ENCODE results near the gene HAAO. TPM values are rescaled to one million over a fixed set of nuclear protein-coding genes. Genes with fewer than 3 reads are reported as not detected.
A peak's percentile ranks its signal among the peaks of the same experiment; 100 is the strongest.

HAAO gene
- total RNA-seq, 1 experiment from 2014 or later: 6.6 TPM

DNA sequence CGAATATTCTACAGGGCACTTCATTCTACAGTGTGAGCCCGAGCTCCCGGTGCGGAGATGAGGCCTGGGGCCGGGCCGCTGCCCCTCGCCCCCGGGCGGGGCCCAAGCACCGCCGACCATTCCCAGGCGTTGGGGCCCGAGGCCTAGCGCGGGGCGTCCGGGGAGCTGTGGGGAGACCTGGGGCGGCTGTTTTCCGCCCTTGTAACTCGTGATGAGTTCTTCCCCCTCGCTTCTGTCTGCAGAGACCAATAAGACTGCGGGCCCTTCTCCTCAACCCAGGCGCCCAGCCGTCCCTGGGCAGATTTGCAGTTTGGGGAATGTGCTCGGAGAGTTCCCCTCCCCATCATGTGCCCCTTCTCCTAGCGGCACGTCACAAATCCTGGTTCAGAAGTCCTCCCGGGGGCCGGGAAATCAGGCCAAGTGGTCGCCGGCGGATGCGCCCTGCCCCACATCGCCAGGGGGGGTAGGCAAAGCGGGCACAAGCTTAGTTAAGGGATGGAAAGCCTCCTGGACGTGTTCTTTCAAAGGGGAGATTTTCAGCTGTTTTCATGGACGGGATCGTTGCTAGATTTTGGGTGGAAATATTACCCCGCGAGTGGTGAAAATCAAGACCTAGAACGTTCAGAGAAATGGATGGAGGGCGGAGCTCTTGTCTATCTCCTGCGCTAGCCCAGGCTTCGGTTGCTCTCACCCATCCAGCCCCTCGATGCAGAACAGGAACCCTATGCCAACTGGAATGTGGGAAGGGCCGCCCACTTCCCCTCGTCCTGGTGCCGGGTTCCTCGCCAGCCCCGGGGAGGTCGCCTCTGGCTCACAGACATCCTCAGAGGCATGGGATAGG is 18.8 kb upstream of the HAAO start:
- H3K4me3 Mint-ChIP-seq: peak overlapping the region; percentile 89 to 95
- no CpG with 5 or more reads among the region's 51 CpGs for WGBS (ENCODE audit: extremely low coverage, insufficient read length, low lambda C conversion rate)
- Histone ChIP-seq H2AFZ (ENCODE audit: low read length) (no peak overlapping the region), H3K23me2 (ENCODE audit: insufficient read length, low read depth, low read length, poor library complexity, severe bottlenecking) (peaks cover 6% of the 10 kb centered on the region), H2BK12ac (ENCODE audit: insufficient read length, low read depth, low read length) (no peak overlapping the region), H3K4me1 (ENCODE audit: insufficient read depth, low read length) (no peaks in the 10 kb centered on the region), H3K56ac (ENCODE audit: insufficient read length, low read depth, low read length) (no peak overlapping the region), H3K9ac (ENCODE audit: extremely low read depth, insufficient read length, low read length) (peak overlapping the region; percentile 68), H3K9me3 (ENCODE audit: control insufficient read depth, low read depth, low read length) (no peaks in the 10 kb centered on the region), H3T11ph (ENCODE audit: low read length) (no peak overlapping the region), H2BK20ac (ENCODE audit: low read depth, low read length, poor library complexity, severe bottlenecking) (no peak overlapping the region), H3K79me1 (ENCODE audit: insufficient read depth, low read depth, low read length, poor library complexity, severe bottlenecking) (no peaks in the 10 kb centered on the region), H3K4me2 (ENCODE audit: insufficient read depth, insufficient read length, low read length) (peak overlapping the region; percentile 46), H3K23ac (ENCODE audit: insufficient read length, low read depth, low read length) (no peak overlapping the region), H4K20me1 (ENCODE audit: control insufficient read depth, insufficient read depth, insufficient read length) (no peaks in the 10 kb centered on the region), H3K18ac (ENCODE audit: insufficient read length, low read depth, low read length) (peak overlapping the region; percentile 82), H2BK5ac (ENCODE audit: insufficient read length, low read length) (no peak overlapping the region), H3K79me2 (ENCODE audit: insufficient read depth, low read length) (no peaks in the 10 kb centered on the region), H2BK120ac (ENCODE audit: low read depth, low read length, poor library complexity, severe bottlenecking) (no peak overlapping the region), H4K8ac (replicated peaks; ENCODE audit: insufficient read length, low read depth, low read length) (no peak overlapping the region), H3K14ac (ENCODE audit: insufficient read depth, low read length) (peak overlapping the region; percentile 76; the same call in 1 of the 2 replicates), H3K4ac (ENCODE audit: low read depth, low read length) (no peak overlapping the region), H4K5ac (ENCODE audit: insufficient read length, low read depth, low read length) (no peak overlapping the region), H3K27me3 (ENCODE audit: insufficient read depth, low read length) (0 out of 2 replicates have a peak, but pooled peaks cover 2% of the 10 kb centered on the region), H2AK5ac (ENCODE audit: insufficient read length, low read length) (no peak overlapping the region), H4K91ac (ENCODE audit: insufficient read length, low read depth, low read length) (no peak overlapping the region), H2BK15ac (ENCODE audit: low read depth, low read length) (no peak overlapping the region), H3K27ac (ENCODE audit: insufficient read length, low read depth, low read length) (no peak overlapping the region)
- peaks cover 15% of the 10 kb centered on the region for H3K27me3 Mint-ChIP-seq (ENCODE audit: low read depth)
- H3K4me1 Mint-ChIP-seq: peaks cover 18 to 21% of the 10 kb centered on the region in 2 experiments
- peaks cover 10 to 13% of the 10 kb centered on the region in 2 experiments; a peak in 4 of 5 replicates for H3K9me3 Mint-ChIP-seq
- peak overlapping the region; percentile 97 to 98 (median 97) for H3K27ac Mint-ChIP-seq
- peak; percentile 78 for DNase-seq
- TF ChIP-seq, protein P1, sequence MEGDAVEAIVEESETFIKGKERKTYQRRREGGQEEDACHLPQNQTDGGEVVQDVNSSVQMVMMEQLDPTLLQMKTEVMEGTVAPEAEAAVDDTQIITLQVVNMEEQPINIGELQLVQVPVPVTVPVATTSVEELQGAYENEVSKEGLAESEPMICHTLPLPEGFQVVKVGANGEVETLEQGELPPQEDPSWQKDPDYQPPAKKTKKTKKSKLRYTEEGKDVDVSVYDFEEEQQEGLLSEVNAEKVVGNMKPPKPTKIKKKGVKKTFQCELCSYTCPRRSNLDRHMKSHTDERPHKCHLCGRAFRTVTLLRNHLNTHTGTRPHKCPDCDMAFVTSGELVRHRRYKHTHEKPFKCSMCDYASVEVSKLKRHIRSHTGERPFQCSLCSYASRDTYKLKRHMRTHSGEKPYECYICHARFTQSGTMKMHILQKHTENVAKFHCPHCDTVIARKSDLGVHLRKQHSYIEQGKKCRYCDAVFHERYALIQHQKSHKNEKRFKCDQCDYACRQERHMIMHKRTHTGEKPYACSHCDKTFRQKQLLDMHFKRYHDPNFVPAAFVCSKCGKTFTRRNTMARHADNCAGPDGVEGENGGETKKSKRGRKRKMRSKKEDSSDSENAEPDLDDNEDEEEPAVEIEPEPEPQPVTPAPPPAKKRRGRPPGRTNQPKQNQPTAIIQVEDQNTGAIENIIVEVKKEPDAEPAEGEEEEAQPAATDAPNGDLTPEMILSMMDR (conservative IDR thresholded peaks at IDR 0.05): no peak
- H3K36me3 Mint-ChIP-seq (ENCODE audit: insufficient read depth in 1 of 3, low read depth in 3 of 3): peaks cover 0 to 12% (median 2%) of the 10 kb centered on the region in 3 experiments; a peak in 3 of 7 replicates

Measured in H9 (cell line).